Stimulated activated CD8-positive, alpha-beta memory T cell treated with anti-CD3 and anti-CD28 coated beads, Interleukin-12 subunit alpha, Interleukin-12 subunit beta, amount 100 ng/mL, for 1 hour (primary cell): ENCODE measurements around the gene CNBD2.
A peak's percentile ranks its signal among the peaks of the same experiment; 100 is the strongest.
"Not testable (repeated sequence)": the region's sequence is repeated elsewhere in the genome, so short reads cannot be mapped to it uniquely, and the experiment has no call there.

Experiments
- DNase-seq: peaks from one replicate; pipeline ENCODE4 v3.0.0-alpha.2; 2020; ENCODE audit warnings: low read depth

CNBD2 gene

GRCh38 chr20:36063916-36064657 lies 95.7 kb downstream of the CNBD2 start:
- no peak for DNase-seq

- peak; percentile 86 for DNase-seq
Observed at GRCh38 chr20:36064658-36065426, 96.5 kb downstream of the CNBD2 start.

- DNase-seq, result no peak
Observed at GRCh38 chr20:36065427-36065998, 97.1 kb downstream of the CNBD2 start.

GRCh38 chr20:36066777-36067176 lies 98.4 kb downstream of the CNBD2 start:
- no peak for DNase-seq

- not testable (repeated sequence) for DNase-seq
Observed at GRCh38 chr20:36068526-36068925, 100.1 kb downstream of the CNBD2 start.

- no peak for DNase-seq
Observed at GRCh38 chr20:36070451-36070850, 102.1 kb downstream of the CNBD2 start.

GRCh38 chr20:36071848-36072247 lies 103.5 kb downstream of the CNBD2 start:
- no peak for DNase-seq

GRCh38 chr20:36074983-36075382 lies 106.6 kb downstream of the CNBD2 start:
- no peak for DNase-seq

GRCh38 chr20:36077762-36078161 lies 109.4 kb downstream of the CNBD2 start:
- DNase-seq, result not testable (repeated sequence)

- DNase-seq, result no peak
Observed at GRCh38 chr20:36079486-36079885, 111.1 kb downstream of the CNBD2 start.

- DNase-seq, result not testable (repeated sequence)
Observed at GRCh38 chr20:36079984-36080383, 111.6 kb downstream of the CNBD2 start.
